IMR-90 (cell line): Measurements from ENCODE around the gene ATP23.

Source experiments
- CEBPB ChIP-seq: IDR thresholded peaks from 2 replicates; pipeline ENCODE4 v1.6.1; 2012; ENCODE audit warnings: low read depth, low read length, improper control_type of control experiment
- NFE2L2 ChIP-seq: fragments of 150-350 bp; IDR thresholded peaks from 2 replicates; pipeline ENCODE4 v1.6.1; 2016; ENCODE audit warnings: low read depth, mild to moderate bottlenecking, low read length
- POLR2A ChIP-seq: IDR thresholded peaks from 2 replicates; pipeline ENCODE4 v1.6.1; 2012; ENCODE audit warnings: mild to moderate bottlenecking, low read depth, low read length
- RAD21 ChIP-seq: IDR thresholded peaks from 2 replicates; pipeline ENCODE4 v1.6.1; 2012; ENCODE audit warnings: low read length, improper control_type of control experiment
- SMC3 ChIP-seq: fragments of 150-350 bp; IDR thresholded peaks from 2 replicates; pipeline ENCODE4 v1.6.1; 2016; ENCODE audit warnings: low read depth, mild to moderate bottlenecking, antibody characterized with exemption, low read length, moderate library complexity
- TF ChIP-seq, protein P1 (sequence below): conservative IDR thresholded peaks from 2 replicates; pipeline ENCODE4 v1.5.1; 2012; ENCODE audit warnings: mild to moderate bottlenecking, low read depth, low read length, improper control_type of control experiment

GRCh38 chr12:57929092-57929830 lies 12.1 kb upstream of the ATP23 start:
- TF ChIP-seq, protein P1, sequence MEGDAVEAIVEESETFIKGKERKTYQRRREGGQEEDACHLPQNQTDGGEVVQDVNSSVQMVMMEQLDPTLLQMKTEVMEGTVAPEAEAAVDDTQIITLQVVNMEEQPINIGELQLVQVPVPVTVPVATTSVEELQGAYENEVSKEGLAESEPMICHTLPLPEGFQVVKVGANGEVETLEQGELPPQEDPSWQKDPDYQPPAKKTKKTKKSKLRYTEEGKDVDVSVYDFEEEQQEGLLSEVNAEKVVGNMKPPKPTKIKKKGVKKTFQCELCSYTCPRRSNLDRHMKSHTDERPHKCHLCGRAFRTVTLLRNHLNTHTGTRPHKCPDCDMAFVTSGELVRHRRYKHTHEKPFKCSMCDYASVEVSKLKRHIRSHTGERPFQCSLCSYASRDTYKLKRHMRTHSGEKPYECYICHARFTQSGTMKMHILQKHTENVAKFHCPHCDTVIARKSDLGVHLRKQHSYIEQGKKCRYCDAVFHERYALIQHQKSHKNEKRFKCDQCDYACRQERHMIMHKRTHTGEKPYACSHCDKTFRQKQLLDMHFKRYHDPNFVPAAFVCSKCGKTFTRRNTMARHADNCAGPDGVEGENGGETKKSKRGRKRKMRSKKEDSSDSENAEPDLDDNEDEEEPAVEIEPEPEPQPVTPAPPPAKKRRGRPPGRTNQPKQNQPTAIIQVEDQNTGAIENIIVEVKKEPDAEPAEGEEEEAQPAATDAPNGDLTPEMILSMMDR, result no peak
- TF ChIP-seq CEBPB (no peak), RAD21 (no peak), NFE2L2 (no peak), POLR2A (no peak), SMC3 (no peak)
